Astrocyte (in vitro differentiated cells and primary cell): ENCODE data around the gene ACADSB. TPM values are rescaled to one million over a fixed set of nuclear protein-coding genes. Genes with fewer than 3 reads are reported as not detected.

Source experiments
- DNase-seq: peaks from one replicate; pipeline ENCODE4 v3.0.0-alpha.2; 2010; ENCODE audit warnings: low read depth
- FAIRE-seq: peaks from 2 replicates; lab custom pipeline; 2011; peaks lifted over from hg19 to GRCh38; lab: Jason Lieb, UNC
- H2AFZ ChIP-seq: 2 replicates; pipeline ENCODE4 v1.6.0; 2012; ENCODE audit warnings: low read depth, low read length, inconsistent platforms
- H3K27ac ChIP-seq: 2 replicates; pipeline ENCODE4 v1.5.1; 2011; ENCODE audit warnings: low read depth, low read length, inconsistent platforms
- H3K27me3 ChIP-seq: 2 replicates; pipeline ENCODE4 v1.6.0; 2011; ENCODE audit warnings: low read length, inconsistent platforms; ENCODE audit not compliant: insufficient read depth
- H3K36me3 ChIP-seq: 2 replicates; pipeline ENCODE4 v1.5.1; 2011; ENCODE audit warnings: low read length, inconsistent platforms; ENCODE audit not compliant: insufficient read depth
- H3K4me1 ChIP-seq: 2 replicates; pipeline ENCODE4 v1.5.1; 2011; ENCODE audit warnings: low read length, inconsistent platforms; ENCODE audit not compliant: insufficient read depth
- H3K4me2 ChIP-seq: 2 replicates; pipeline ENCODE4 v1.6.0; 2012; ENCODE audit warnings: low read length, inconsistent platforms
- H3K4me3 ChIP-seq: 2 replicates; pipeline ENCODE4 v1.5.1; 2011; ENCODE audit warnings: low read depth, mild to moderate bottlenecking, low read length, inconsistent platforms; ENCODE audit not compliant: insufficient read depth
- H3K79me2 ChIP-seq: 2 replicates; pipeline ENCODE4 v1.6.0; 2012; ENCODE audit warnings: mild to moderate bottlenecking, low read length, inconsistent platforms; ENCODE audit not compliant: insufficient read depth
- H3K9ac ChIP-seq: 2 replicates; pipeline ENCODE4 v1.6.0; 2012; ENCODE audit warnings: mild to moderate bottlenecking, low read length, inconsistent platforms
- H3K9me3 ChIP-seq: 2 replicates; pipeline ENCODE4 v1.5.1; 2012; ENCODE audit warnings: low read depth, mild to moderate bottlenecking, low read length, inconsistent platforms; ENCODE audit not compliant: insufficient read depth
- H4K20me1 ChIP-seq: 2 replicates; pipeline ENCODE4 v1.6.0; 2012; ENCODE audit warnings: low read length, inconsistent platforms; ENCODE audit not compliant: insufficient read depth
- H3K27ac Mint-ChIP-seq: one replicate; pipeline ENCODE4 v1.8.0; 2021; ENCODE audit warnings: mild to moderate bottlenecking, mixed read lengths; ENCODE audit not compliant: unreplicated experiment
- H3K27me3 Mint-ChIP-seq: one replicate; pipeline ENCODE4 v1.8.0; 2021; ENCODE audit warnings: low read depth, mixed read lengths; ENCODE audit not compliant: unreplicated experiment
- H3K36me3 Mint-ChIP-seq: one replicate; pipeline ENCODE4 v1.8.0; 2021; ENCODE audit warnings: low read depth, mixed read lengths; ENCODE audit not compliant: unreplicated experiment
- H3K4me1 Mint-ChIP-seq: one replicate; pipeline ENCODE4 v1.8.0; 2021; ENCODE audit warnings: low read depth, mixed read lengths; ENCODE audit not compliant: unreplicated experiment
- H3K4me3 Mint-ChIP-seq: one replicate; pipeline ENCODE4 v1.8.0; 2021; ENCODE audit warnings: mild to moderate bottlenecking, moderate library complexity, mixed read lengths; ENCODE audit not compliant: unreplicated experiment
- H3K9me3 Mint-ChIP-seq: one replicate; pipeline ENCODE4 v1.8.0; 2021; ENCODE audit warnings: mild to moderate bottlenecking, mixed read lengths; ENCODE audit not compliant: unreplicated experiment
- CTCF ChIP-seq: IDR thresholded peaks from 2 replicates; pipeline ENCODE4 v1.5.1; 2011; ENCODE audit warnings: low read depth, mild to moderate bottlenecking, inconsistent platforms, low read length, moderate library complexity; ENCODE audit not compliant: insufficient read depth
- EZH2 ChIP-seq: IDR thresholded peaks from 2 replicates; pipeline ENCODE4 v1.6.1; 2012; ENCODE audit warnings: mild to moderate bottlenecking, low read length, inconsistent platforms; ENCODE audit not compliant: insufficient read depth
- total RNA-seq: library from RNA; stranded (reverse); gene quantifications from 2 replicates; pipeline ENCODE4 v1.2.1, GENCODE V29; 2021

ACADSB gene
- total RNA-seq, 1 donor from 2014 or later = 10.0 TPM

- Mint-ChIP-seq H3K9me3 (peaks cover 3% of the 10 kb centered on the region), H3K36me3 (peaks cover 8% of the 10 kb centered on the region), H3K4me3 (no peak overlapping the region), H3K27ac (no peak overlapping the region), H3K4me1 (no peaks in the 10 kb centered on the region), H3K27me3 (no peaks in the 10 kb centered on the region)
- peaks cover 7% of the 10 kb centered on the region for H3K4me1 ChIP-seq
- H3K27me3 ChIP-seq = no peaks in the 10 kb centered on the region
- no peak overlapping the region for H3K27ac ChIP-seq
- H3K36me3 ChIP-seq = no peaks in the 10 kb centered on the region
- no peaks in the 10 kb centered on the region for H3K9me3 ChIP-seq
- H2AFZ ChIP-seq = no peak overlapping the region
- no peaks in the 10 kb centered on the region for H3K79me2 ChIP-seq
- no peaks in the 10 kb centered on the region for H4K20me1 ChIP-seq
- no peak overlapping the region for H3K4me3 ChIP-seq
- no peak for FAIRE-seq
- H3K9ac ChIP-seq = no peak overlapping the region
- TF ChIP-seq EZH2 = no peak
- no peak for TF ChIP-seq CTCF
- DNase-seq = no peak
- H3K4me2 ChIP-seq = no peak overlapping the region
Observed at GRCh38 chr10:123013456-123014419, 4.9 kb downstream of the ACADSB start.

DNA sequence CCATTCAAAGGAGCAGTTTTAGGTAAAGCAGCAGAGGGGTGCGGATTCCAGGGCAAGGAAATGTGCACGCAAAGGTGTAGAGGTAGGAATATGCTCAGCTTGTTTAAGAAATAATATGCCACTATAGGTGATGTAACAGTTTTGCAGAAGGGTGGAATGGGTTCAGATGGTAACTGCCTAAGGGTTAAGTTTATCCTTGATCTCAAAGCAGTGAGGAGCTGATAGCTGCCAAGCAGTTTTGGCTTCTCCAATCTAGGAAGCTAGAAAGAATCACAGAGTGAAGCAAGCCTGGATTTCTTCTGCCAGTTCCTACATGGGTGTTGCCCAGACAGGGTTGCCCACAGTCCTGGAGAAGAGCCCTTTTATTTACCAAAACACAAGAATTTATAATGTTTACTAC, 6.0 kb downstream of the ACADSB start:
- DNase-seq (no peak), FAIRE-seq (no peak)
- no peak for TF ChIP-seq CTCF
- Histone ChIP-seq H3K36me3 (no peaks in the 10 kb centered on the region), H3K4me3 (no peak overlapping the region), H3K27ac (no peak overlapping the region), H3K4me1 (no peaks in the 10 kb centered on the region), H3K9me3 (no peaks in the 10 kb centered on the region), H3K27me3 (no peaks in the 10 kb centered on the region), H3K79me2 (no peaks in the 10 kb centered on the region), H3K9ac (no peak overlapping the region), H2AFZ (no peak overlapping the region), H4K20me1 (no peaks in the 10 kb centered on the region), H3K4me2 (no peak overlapping the region)
- Mint-ChIP-seq H3K9me3 (peaks cover 3% of the 10 kb centered on the region), H3K27ac (no peak overlapping the region), H3K36me3 (peaks cover 8% of the 10 kb centered on the region), H3K4me3 (no peak overlapping the region), H3K4me1 (no peaks in the 10 kb centered on the region), H3K27me3 (no peaks in the 10 kb centered on the region)

DNA sequence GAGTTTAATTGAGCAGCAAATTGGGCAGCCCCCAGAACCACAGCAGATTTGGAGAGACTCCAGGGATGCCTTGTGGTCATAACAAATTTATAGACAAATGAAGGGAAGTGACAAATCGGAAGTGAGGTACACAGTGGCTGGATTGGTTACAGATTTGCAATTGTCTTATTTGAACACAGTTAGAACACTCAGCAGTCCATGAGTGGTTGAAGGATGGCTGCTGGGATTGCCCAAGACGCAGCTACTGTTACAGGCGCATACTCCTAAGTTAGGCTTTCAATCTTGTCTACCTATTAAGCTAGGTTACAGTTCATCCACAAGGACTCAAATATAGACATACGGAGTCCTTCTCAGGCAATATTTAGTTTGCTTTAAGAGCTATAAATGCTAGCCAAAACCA, 7.4 kb downstream of the ACADSB start:
- H3K36me3 Mint-ChIP-seq = peaks cover 8% of the 10 kb centered on the region
- Histone ChIP-seq H4K20me1 (no peaks in the 10 kb centered on the region), H3K4me2 (no peak overlapping the region), H3K27ac (no peak overlapping the region), H3K36me3 (no peaks in the 10 kb centered on the region), H3K4me1 (no peaks in the 10 kb centered on the region), H3K4me3 (no peak overlapping the region), H3K79me2 (no peaks in the 10 kb centered on the region), H3K27me3 (no peaks in the 10 kb centered on the region), H3K9me3 (no peaks in the 10 kb centered on the region), H3K9ac (no peak overlapping the region), H2AFZ (no peak overlapping the region)
- no peaks in the 10 kb centered on the region for H3K27me3 Mint-ChIP-seq
- H3K4me3 Mint-ChIP-seq = no peak overlapping the region
- peaks cover 3% of the 10 kb centered on the region for H3K9me3 Mint-ChIP-seq
- H3K27ac Mint-ChIP-seq = no peak overlapping the region
- TF ChIP-seq EZH2 (no peak), CTCF (no peak)
- DNase-seq (no peak), FAIRE-seq (no peak)
- no peaks in the 10 kb centered on the region for H3K4me1 Mint-ChIP-seq
